ENCODE data around the gene ART3. TPM values are rescaled to one million over a fixed set of nuclear protein-coding genes. Genes with fewer than 3 reads are reported as not detected.

The ART3 gene
- polyA plus RNA-seq, 1 donor (not counting 4 experiments of a cell fraction or from before 2014, with no cell fraction given): 0.64 TPM

DNA sequence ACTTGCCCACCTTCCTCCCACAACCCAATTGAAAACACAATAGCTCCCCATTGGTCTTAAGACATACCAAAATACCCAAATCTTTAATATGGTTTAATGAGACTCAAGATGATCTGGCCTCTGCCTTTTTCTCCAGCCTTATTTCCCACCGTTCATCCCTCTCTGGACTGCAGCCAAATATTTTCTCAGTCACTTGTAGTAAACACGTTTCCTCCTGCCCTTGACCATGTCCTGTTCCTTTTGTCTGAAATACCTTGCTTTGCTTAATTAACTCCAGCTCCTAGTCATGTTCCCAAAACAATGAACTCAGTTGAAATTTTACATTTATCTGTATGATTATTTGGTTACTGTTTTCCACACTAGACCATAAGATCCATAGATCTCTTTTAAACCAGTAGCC is 82.1 kb downstream of the ART3 start:
- no peak overlapping the region for H3K27ac ChIP-seq (ENCODE audit: control insufficient read depth, insufficient read depth, low read length)
- TF ChIP-seq, protein P1, sequence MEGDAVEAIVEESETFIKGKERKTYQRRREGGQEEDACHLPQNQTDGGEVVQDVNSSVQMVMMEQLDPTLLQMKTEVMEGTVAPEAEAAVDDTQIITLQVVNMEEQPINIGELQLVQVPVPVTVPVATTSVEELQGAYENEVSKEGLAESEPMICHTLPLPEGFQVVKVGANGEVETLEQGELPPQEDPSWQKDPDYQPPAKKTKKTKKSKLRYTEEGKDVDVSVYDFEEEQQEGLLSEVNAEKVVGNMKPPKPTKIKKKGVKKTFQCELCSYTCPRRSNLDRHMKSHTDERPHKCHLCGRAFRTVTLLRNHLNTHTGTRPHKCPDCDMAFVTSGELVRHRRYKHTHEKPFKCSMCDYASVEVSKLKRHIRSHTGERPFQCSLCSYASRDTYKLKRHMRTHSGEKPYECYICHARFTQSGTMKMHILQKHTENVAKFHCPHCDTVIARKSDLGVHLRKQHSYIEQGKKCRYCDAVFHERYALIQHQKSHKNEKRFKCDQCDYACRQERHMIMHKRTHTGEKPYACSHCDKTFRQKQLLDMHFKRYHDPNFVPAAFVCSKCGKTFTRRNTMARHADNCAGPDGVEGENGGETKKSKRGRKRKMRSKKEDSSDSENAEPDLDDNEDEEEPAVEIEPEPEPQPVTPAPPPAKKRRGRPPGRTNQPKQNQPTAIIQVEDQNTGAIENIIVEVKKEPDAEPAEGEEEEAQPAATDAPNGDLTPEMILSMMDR (optimal IDR thresholded peaks at IDR 0.05 in 1 of 3, IDR thresholded peaks at IDR 0.05 in 1 of 3, conservative IDR thresholded peaks at IDR 0.05 in 1 of 3; ENCODE audit: extremely low read depth in 1 of 3, insufficient read depth in 2 of 3, low read length in 3 of 3): no peak
- no peak for TF ChIP-seq EZH2 (IDR thresholded peaks at IDR 0.05; ENCODE audit: low read length)

DNA sequence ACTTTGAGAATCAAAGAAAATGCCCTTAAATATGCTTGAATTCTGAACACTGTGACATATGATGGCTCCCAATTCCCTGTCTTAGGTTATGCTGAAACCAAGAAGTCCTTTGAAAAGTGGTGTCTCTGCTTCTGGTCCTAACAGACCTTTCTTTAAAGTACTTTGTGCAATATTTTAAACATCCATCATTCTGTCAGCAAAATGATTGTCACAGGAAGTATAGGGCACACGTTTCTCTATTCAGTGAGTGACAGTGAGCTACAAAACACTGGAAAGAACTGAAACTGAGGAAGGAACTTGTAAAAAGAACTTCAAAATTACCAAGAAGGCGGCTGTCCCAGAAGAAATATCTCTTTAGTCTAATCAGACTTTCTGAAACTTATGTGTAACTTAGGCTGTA is 85.8 kb downstream of the ART3 start:
- Histone ChIP-seq H3K9ac (ENCODE audit: control insufficient read depth, extremely low read depth, insufficient read depth, low read length) (no peak overlapping the region), H3K27ac (ENCODE audit: control insufficient read depth, insufficient read depth, low read length) (no peak overlapping the region), H3K9me3 (ENCODE audit: control insufficient read depth, low read depth, low read length) (no peaks in the 10 kb centered on the region), H2AFZ (ENCODE audit: control insufficient read depth, low read length) (no peak overlapping the region), H3K36me3 (ENCODE audit: control insufficient read depth in 2 of 2, extremely low read depth in 1 of 2, insufficient read depth in 2 of 2, low read length in 2 of 2) (peaks cover 0 to 13% of the 10 kb centered on the region in 2 experiments), H3K9me1 (ENCODE audit: control insufficient read depth, extremely low read depth, insufficient read depth, low read length) (no peaks in the 10 kb centered on the region), H3K4me2 (ENCODE audit: control insufficient read depth, extremely low read depth, insufficient read depth, low read depth, low read length) (no peak overlapping the region), H3K27me3 (ENCODE audit: control insufficient read depth, extremely low read depth, insufficient read depth, low read length) (no peaks in the 10 kb centered on the region), H3K4me3 (ENCODE audit: control insufficient read depth in 2 of 3, extremely low read depth in 1 of 3, insufficient read depth in 2 of 3, low read depth in 1 of 3, low read length in 3 of 3) (no peak overlapping the region), H3K79me2 (ENCODE audit: control insufficient read depth, insufficient read depth, low read length) (no peaks in the 10 kb centered on the region), H3K4me1 (ENCODE audit: control insufficient read depth, extremely low read depth, insufficient read depth, low read length) (peaks cover 5% of the 10 kb centered on the region), H4K20me1 (ENCODE audit: control insufficient read depth, extremely low read depth, insufficient read depth, low read length) (no peaks in the 10 kb centered on the region)
- DNase-seq (ENCODE audit: low read depth, low spot score): no peak
- no peak for TF ChIP-seq EZH2 (IDR thresholded peaks at IDR 0.05; ENCODE audit: low read length)
- TF ChIP-seq, protein P1 (optimal IDR thresholded peaks at IDR 0.05 in 1 of 3, IDR thresholded peaks at IDR 0.05 in 1 of 3, conservative IDR thresholded peaks at IDR 0.05 in 1 of 3; ENCODE audit: extremely low read depth in 1 of 3, insufficient read depth in 2 of 3, low read length in 3 of 3): no peak
- no peak for FAIRE-seq
- dilution Hi-C loops (cut with MboI; ENCODE audit: extremely low pct_ligation_motif_present, low sequenced_read_pairs): no loop called here

More for the DNA sequence above, 82.1 kb downstream of the ART3 start:
- Histone ChIP-seq H3K9ac (ENCODE audit: control insufficient read depth, extremely low read depth, insufficient read depth, low read length) (no peak overlapping the region), H4K20me1 (ENCODE audit: control insufficient read depth, extremely low read depth, insufficient read depth, low read length) (no peaks in the 10 kb centered on the region), H3K4me2 (ENCODE audit: control insufficient read depth, extremely low read depth, insufficient read depth, low read depth, low read length) (no peak overlapping the region), H3K79me2 (ENCODE audit: control insufficient read depth, insufficient read depth, low read length) (no peaks in the 10 kb centered on the region), H3K36me3 (ENCODE audit: control insufficient read depth in 2 of 2, extremely low read depth in 1 of 2, insufficient read depth in 2 of 2, low read length in 2 of 2) (peaks cover 0 to 4% of the 10 kb centered on the region in 2 experiments), H3K9me1 (ENCODE audit: control insufficient read depth, extremely low read depth, insufficient read depth, low read length) (no peaks in the 10 kb centered on the region), H3K4me1 (ENCODE audit: control insufficient read depth, extremely low read depth, insufficient read depth, low read length) (peaks cover 5% of the 10 kb centered on the region), H2AFZ (ENCODE audit: control insufficient read depth, low read length) (no peak overlapping the region), H3K27me3 (ENCODE audit: control insufficient read depth, extremely low read depth, insufficient read depth, low read length) (no peaks in the 10 kb centered on the region), H3K4me3 (ENCODE audit: control insufficient read depth in 2 of 3, extremely low read depth in 1 of 3, insufficient read depth in 2 of 3, low read depth in 1 of 3, low read length in 3 of 3) (no peak overlapping the region), H3K9me3 (ENCODE audit: control insufficient read depth, low read depth, low read length) (no peaks in the 10 kb centered on the region)
- dilution Hi-C loops (cut with MboI; ENCODE audit: extremely low pct_ligation_motif_present, low sequenced_read_pairs): no loop called here
- DNase-seq (ENCODE audit: low read depth, low spot score) (no peak), FAIRE-seq (no peak)

Other genes starting within 250 kb of the ART3 start
- 0.03 TPM in 2 of 3 replicates, not detected in the other for gene PPEF2, start 172.3 kb upstream of the ART3 start, polyA plus RNA-seq
- 8.9 to 12.2 TPM (median 11.4 TPM) in 3 replicates for gene NAAA, start 133.7 kb upstream of the ART3 start, polyA plus RNA-seq
- gene SDAD1, start 83.8 kb upstream of the ART3 start, polyA plus RNA-seq: 21.2 to 33.0 TPM (median 28.9 TPM) in 3 replicates
- 0.04 to 0.08 TPM (median 0.04 TPM) in 3 replicates for gene CXCL9, start 67.2 kb upstream of the ART3 start, polyA plus RNA-seq
- 0.48 to 0.99 TPM (median 0.72 TPM) in 3 replicates for gene CXCL10, start 51.2 kb upstream of the ART3 start, polyA plus RNA-seq
- gene CXCL11, start 38.6 kb upstream of the ART3 start, polyA plus RNA-seq: 0.58 to 1.4 TPM (median 0.93 TPM) in 3 replicates
- 28.1 to 59.2 TPM (median 33.8 TPM) in 3 replicates for gene NUP54, start 73.7 kb downstream of the ART3 start, polyA plus RNA-seq
- 47.4 to 78.8 TPM (median 72.2 TPM) in 3 replicates for gene SCARB2, start 139.1 kb downstream of the ART3 start, polyA plus RNA-seq
- 0.16 to 0.29 TPM (median 0.28 TPM) in 3 replicates for gene FAM47E, start 177.0 kb downstream of the ART3 start, polyA plus RNA-seq
- 0.41 to 1.6 TPM (median 0.71 TPM) in 3 replicates for gene STBD1, start 232.0 kb downstream of the ART3 start, polyA plus RNA-seq